Bronchial epithelial cell (primary cell): ENCODE results near the gene ZFP3. TPM values are rescaled to one million over a fixed set of nuclear protein-coding genes. Genes with fewer than 3 reads are reported as not detected.
"Not testable (repeated sequence)": the region's sequence is repeated elsewhere in the genome, so short reads cannot be mapped to it uniquely, and the experiment has no call there.

Experiments used
- DNase-seq: peaks from one replicate; pipeline ENCODE4 v3.0.0-alpha.2; 2010; ENCODE audit warnings: low read depth
- FAIRE-seq: peaks from 2 replicates; lab custom pipeline; 2011; peaks lifted over from hg19 to GRCh38; lab: Jason Lieb, UNC
- H3K27me3 ChIP-seq: 2 replicates; pipeline ENCODE4 v1.5.1; 2011; ENCODE audit warnings: low read length; ENCODE audit not compliant: control insufficient read depth, insufficient read depth
- H3K36me3 ChIP-seq: 2 replicates; pipeline ENCODE4 v1.5.1; 2011; ENCODE audit warnings: low read length; ENCODE audit not compliant: control insufficient read depth, insufficient read depth
- H3K4me3 ChIP-seq: 2 replicates; pipeline ENCODE4 v1.5.1; 2011; ENCODE audit warnings: mild to moderate bottlenecking, low read depth, low read length, control low read depth
- CTCF ChIP-seq: IDR thresholded peaks from 2 replicates; pipeline ENCODE4 v1.5.1; 2011; ENCODE audit warnings: mild to moderate bottlenecking, moderate library complexity, low read length, control low read depth, inconsistent platforms; ENCODE audit not compliant: insufficient read depth, severe bottlenecking
- total RNA-seq: library from RNA; depleted of rRNA; stranded (reverse); fragments of >200 nt; gene quantifications from 2 replicates; pipeline ENCODE4 v1.2.1, GENCODE V29; 2014

ZFP3 gene
- total RNA-seq, 1 donor from 2014 or later: 0.53 TPM

GRCh38 chr17:5121186-5121841, 43.0 kb downstream of the ZFP3 start:
- FAIRE-seq (no peak), DNase-seq (no peak)
- H3K4me3 ChIP-seq: no peak overlapping the region
- H3K27me3 ChIP-seq: peaks cover 12% of the 10 kb centered on the region
- H3K36me3 ChIP-seq: no peaks in the 10 kb centered on the region
- TF ChIP-seq CTCF: no peak

GRCh38 chr17:5122056-5122455, 43.8 kb downstream of the ZFP3 start:
- not testable (repeated sequence) for H3K27me3 ChIP-seq, DNase-seq, H3K36me3 ChIP-seq, H3K4me3 ChIP-seq
- FAIRE-seq: peak; percentile 36

- Histone ChIP-seq H3K4me3 (peak overlapping the region; percentile 19), H3K36me3 (no peaks in the 10 kb centered on the region), H3K27me3 (peaks cover 7% of the 10 kb centered on the region)
- no peak for FAIRE-seq
- DNase-seq: no peak
- no peak for TF ChIP-seq CTCF
Measured at GRCh38 chr17:5122586-5123342, 44.5 kb downstream of the ZFP3 start.

- H3K4me3 ChIP-seq: no peak overlapping the region
- no peak for DNase-seq
Measured at GRCh38 chr17:5123343-5124124, 45.3 kb downstream of the ZFP3 start.

GRCh38 chr17:5124125-5124760, 46.0 kb downstream of the ZFP3 start:
- not testable (repeated sequence) for H3K4me3 ChIP-seq, H3K27me3 ChIP-seq, FAIRE-seq, H3K36me3 ChIP-seq, DNase-seq

More at GRCh38 chr17:5123343-5124124, 45.3 kb downstream of the ZFP3 start:
- Histone ChIP-seq H3K36me3 (no peaks in the 10 kb centered on the region), H3K27me3 (peaks cover 5% of the 10 kb centered on the region)
- FAIRE-seq: peak; percentile 92
- TF ChIP-seq CTCF: no peak

GRCh38 chr17:5124896-5125295, 46.6 kb downstream of the ZFP3 start:
- DNase-seq, FAIRE-seq, H3K36me3 ChIP-seq, H3K4me3 ChIP-seq, H3K27me3 ChIP-seq: not testable (repeated sequence)
